H1 (cell line): Measurements from ENCODE around the gene DIPK2A. TPM values are rescaled to one million over a fixed set of nuclear protein-coding genes. Genes with fewer than 3 reads are reported as not detected.

Experiments
- BCL11A ChIP-seq, 2 experiments: IDR thresholded peaks; one replicate each; pipeline ENCODE4 v1.6.1; 2011; ENCODE audit warnings: low read depth in 2 of 2, low read length in 2 of 2, mild to moderate bottlenecking in 2 of 2
- SIX5 ChIP-seq: IDR thresholded peaks from 2 replicates; pipeline ENCODE4 v1.6.1; 2011; ENCODE audit warnings: mild to moderate bottlenecking, low read depth, low read length
- SP4 ChIP-seq: IDR thresholded peaks from 2 replicates; pipeline ENCODE4 v1.6.1; 2012; ENCODE audit warnings: low read length, inconsistent platforms
- polyA plus RNA-seq, 7 experiments: library from polyadenylated mRNA; depleted of rRNA in 3 of 7; stranded (reverse) in 5 of 7; unstranded in 2 of 7; fragments of >200 nt in 5 of 7; fragments of 200-250 nt in 2 of 7; gene quantifications; 1 replicate in 5 of 7; 2 replicates in 1 of 7; 4 replicates in 1 of 7; pipeline versions ENCODE4 v1.2.1 to v1.2.3, GENCODE V29; 2011 to 2013; ENCODE audit warnings: missing spikeins in 2 of 7, mixed read lengths in 2 of 7
- total RNA-seq: library from RNA; stranded (reverse); fragmentation: NEBNext Ultra II Directional; extraction: Animal tissue kit (Norgen Biotek cat#: 25700); gene quantifications from 2 replicates; pipeline ENCODE4 v1.2.1, GENCODE V29; 2021
- TF ChIP-seq, protein P1 (sequence below): fragments of 300-600 bp; sonication (generic); IDR thresholded peaks from 2 replicates; pipeline ENCODE4 v1.7.1; 2012; ENCODE audit warnings: low read length, moderate library complexity, mild to moderate bottlenecking, inconsistent platforms; ENCODE audit not compliant: insufficient replicate concordance

Gene DIPK2A
- total and polyA plus RNA-seq, 2 of the 8 experiments (the other 6 are each of a cell fraction or from before 2014, with no cell fraction given), result 18.4 to 28.7 TPM

DNA sequence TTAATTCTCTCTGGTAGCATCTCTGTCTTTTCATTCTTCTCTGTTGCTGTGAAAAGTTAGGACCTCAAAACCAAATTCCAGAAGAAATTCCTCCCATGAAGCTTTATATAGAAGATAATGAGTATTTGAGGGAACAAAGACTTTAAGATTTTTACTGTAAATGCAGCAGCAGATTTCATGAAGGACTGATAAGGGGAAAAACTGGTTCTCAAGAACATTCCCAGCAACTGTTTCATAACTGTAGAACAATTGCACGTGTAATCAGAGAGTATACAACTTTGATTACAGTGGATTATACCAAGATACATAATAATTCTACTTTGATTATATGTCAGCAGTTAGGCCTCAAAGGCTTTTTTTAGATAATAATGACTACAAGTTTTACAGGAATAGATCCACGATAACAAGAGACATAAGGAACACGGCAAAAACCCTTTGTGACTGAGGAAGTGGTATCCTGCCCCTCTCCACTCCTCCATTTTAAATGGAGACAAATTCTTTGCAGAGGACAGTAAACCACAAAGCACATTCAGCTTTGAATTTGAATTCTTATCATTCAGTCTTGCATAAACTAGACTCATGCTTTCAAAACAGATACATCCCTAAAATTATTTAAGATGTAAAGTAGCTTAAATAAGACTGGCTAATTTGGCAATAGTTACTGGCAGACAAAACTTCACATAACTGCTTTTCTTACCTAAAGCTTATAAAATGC lies 42.9 kb upstream of the DIPK2A start (continued):
- TF ChIP-seq SIX5, result no peak
- TF ChIP-seq, protein P1, sequence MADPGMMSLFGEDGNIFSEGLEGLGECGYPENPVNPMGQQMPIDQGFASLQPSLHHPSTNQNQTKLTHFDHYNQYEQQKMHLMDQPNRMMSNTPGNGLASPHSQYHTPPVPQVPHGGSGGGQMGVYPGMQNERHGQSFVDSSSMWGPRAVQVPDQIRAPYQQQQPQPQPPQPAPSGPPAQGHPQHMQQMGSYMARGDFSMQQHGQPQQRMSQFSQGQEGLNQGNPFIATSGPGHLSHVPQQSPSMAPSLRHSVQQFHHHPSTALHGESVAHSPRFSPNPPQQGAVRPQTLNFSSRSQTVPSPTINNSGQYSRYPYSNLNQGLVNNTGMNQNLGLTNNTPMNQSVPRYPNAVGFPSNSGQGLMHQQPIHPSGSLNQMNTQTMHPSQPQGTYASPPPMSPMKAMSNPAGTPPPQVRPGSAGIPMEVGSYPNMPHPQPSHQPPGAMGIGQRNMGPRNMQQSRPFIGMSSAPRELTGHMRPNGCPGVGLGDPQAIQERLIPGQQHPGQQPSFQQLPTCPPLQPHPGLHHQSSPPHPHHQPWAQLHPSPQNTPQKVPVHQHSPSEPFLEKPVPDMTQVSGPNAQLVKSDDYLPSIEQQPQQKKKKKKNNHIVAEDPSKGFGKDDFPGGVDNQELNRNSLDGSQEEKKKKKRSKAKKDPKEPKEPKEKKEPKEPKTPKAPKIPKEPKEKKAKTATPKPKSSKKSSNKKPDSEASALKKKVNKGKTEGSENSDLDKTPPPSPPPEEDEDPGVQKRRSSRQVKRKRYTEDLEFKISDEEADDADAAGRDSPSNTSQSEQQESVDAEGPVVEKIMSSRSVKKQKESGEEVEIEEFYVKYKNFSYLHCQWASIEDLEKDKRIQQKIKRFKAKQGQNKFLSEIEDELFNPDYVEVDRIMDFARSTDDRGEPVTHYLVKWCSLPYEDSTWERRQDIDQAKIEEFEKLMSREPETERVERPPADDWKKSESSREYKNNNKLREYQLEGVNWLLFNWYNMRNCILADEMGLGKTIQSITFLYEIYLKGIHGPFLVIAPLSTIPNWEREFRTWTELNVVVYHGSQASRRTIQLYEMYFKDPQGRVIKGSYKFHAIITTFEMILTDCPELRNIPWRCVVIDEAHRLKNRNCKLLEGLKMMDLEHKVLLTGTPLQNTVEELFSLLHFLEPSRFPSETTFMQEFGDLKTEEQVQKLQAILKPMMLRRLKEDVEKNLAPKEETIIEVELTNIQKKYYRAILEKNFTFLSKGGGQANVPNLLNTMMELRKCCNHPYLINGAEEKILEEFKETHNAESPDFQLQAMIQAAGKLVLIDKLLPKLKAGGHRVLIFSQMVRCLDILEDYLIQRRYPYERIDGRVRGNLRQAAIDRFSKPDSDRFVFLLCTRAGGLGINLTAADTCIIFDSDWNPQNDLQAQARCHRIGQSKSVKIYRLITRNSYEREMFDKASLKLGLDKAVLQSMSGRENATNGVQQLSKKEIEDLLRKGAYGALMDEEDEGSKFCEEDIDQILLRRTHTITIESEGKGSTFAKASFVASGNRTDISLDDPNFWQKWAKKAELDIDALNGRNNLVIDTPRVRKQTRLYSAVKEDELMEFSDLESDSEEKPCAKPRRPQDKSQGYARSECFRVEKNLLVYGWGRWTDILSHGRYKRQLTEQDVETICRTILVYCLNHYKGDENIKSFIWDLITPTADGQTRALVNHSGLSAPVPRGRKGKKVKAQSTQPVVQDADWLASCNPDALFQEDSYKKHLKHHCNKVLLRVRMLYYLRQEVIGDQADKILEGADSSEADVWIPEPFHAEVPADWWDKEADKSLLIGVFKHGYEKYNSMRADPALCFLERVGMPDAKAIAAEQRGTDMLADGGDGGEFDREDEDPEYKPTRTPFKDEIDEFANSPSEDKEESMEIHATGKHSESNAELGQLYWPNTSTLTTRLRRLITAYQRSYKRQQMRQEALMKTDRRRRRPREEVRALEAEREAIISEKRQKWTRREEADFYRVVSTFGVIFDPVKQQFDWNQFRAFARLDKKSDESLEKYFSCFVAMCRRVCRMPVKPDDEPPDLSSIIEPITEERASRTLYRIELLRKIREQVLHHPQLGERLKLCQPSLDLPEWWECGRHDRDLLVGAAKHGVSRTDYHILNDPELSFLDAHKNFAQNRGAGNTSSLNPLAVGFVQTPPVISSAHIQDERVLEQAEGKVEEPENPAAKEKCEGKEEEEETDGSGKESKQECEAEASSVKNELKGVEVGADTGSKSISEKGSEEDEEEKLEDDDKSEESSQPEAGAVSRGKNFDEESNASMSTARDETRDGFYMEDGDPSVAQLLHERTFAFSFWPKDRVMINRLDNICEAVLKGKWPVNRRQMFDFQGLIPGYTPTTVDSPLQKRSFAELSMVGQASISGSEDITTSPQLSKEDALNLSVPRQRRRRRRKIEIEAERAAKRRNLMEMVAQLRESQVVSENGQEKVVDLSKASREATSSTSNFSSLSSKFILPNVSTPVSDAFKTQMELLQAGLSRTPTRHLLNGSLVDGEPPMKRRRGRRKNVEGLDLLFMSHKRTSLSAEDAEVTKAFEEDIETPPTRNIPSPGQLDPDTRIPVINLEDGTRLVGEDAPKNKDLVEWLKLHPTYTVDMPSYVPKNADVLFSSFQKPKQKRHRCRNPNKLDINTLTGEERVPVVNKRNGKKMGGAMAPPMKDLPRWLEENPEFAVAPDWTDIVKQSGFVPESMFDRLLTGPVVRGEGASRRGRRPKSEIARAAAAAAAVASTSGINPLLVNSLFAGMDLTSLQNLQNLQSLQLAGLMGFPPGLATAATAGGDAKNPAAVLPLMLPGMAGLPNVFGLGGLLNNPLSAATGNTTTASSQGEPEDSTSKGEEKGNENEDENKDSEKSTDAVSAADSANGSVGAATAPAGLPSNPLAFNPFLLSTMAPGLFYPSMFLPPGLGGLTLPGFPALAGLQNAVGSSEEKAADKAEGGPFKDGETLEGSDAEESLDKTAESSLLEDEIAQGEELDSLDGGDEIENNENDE, result no peak
- no peak for TF ChIP-seq SP4
- no peak for TF ChIP-seq BCL11A (IDR thresholded peaks at IDR 0.05; ENCODE audit: low read depth in 2 of 2, low read length in 2 of 2)
